A549 (cell line): Measurements from ENCODE around the gene NDC1. TPM values are rescaled to one million over a fixed set of nuclear protein-coding genes. Genes with fewer than 3 reads are reported as not detected.

Experiments used
- ATAC-seq, 2 experiments: fragments of 200-7000 bp in 1 of 2; fragments of >200 bp in 1 of 2; cut with Nextera tagmentation in 1 of 2; cut with Tn5 transposase in 1 of 2; 3 replicates each; pipeline versions ENCODE4 v1.8.0 to v1.9.1; 2018 to 2020; ENCODE audit warnings: mild to moderate bottlenecking in 1 of 2, moderate library complexity in 1 of 2
- CTCF ChIA-PET: fragments of 300-600 bp; sonication (Branson Sonifier 250); formaldehyde crosslinking; extraction: SDS; loops from one replicate; lab custom pipeline; 2021; ENCODE audit warnings: antibody characterized with exemption, inconsistent platforms; lab: Yijun Ruan, JAX
- POLR2A ChIA-PET: fragments of 350-600 bp; formaldehyde crosslinking; extraction: SDS; loops from one replicate; lab custom pipeline; 2021; ENCODE audit warnings: antibody characterized with exemption, inconsistent platforms; lab: Yijun Ruan, JAX
- DNase-seq, 2 experiments: peaks; one replicate each; pipeline versions ENCODE4 v3.0.0 to v3.0.0-alpha.2; 2011 to 2016; ENCODE audit warnings: low read depth in 1 of 2, low spot score in 1 of 2
- FAIRE-seq: peaks from 2 replicates; lab custom pipeline; 2011; peaks lifted over from hg19 to GRCh38; lab: Jason Lieb, UNC
- H3K27ac ChIP-seq, 2 experiments: fragments of >200 bp; sonication (Bioruptor Twin); formaldehyde crosslinking; 3 replicates each; pipeline ENCODE4 v1.5.1; 2016 to 2017
- H3K4me1 ChIP-seq: fragments of >200 bp; sonication (Bioruptor Twin); formaldehyde crosslinking; 3 replicates; pipeline ENCODE4 v1.6.1; 2016
- H3K4me2 ChIP-seq: fragments of >200 bp; sonication (Bioruptor Twin); formaldehyde crosslinking; 3 replicates; pipeline ENCODE4 v1.6.1; 2016
- H3K4me3 ChIP-seq: fragments of >200 bp; sonication (Bioruptor Twin); formaldehyde crosslinking; 3 replicates; pipeline ENCODE4 v1.5.1; 2016
- H3K9me3 ChIP-seq: fragments of >200 bp; sonication (Bioruptor Twin); formaldehyde crosslinking; 3 replicates; pipeline ENCODE4 v1.6.1; 2016
- CBX8 ChIP-seq: fragments of 200-600 bp; sonication (generic); IDR thresholded peaks from 2 replicates; pipeline ENCODE4 v1.6.1; 2016
- CEBPB ChIP-seq, 2 experiments: fragments of >200 bp in 1 of 2; sonication (Bioruptor Twin) in 1 of 2; formaldehyde crosslinking in 1 of 2; IDR thresholded peaks; 2 replicates each; pipeline ENCODE4 v1.6.1; 2012 to 2016
- CHD4 ChIP-seq: fragments of 200-600 bp; sonication (generic); IDR thresholded peaks from 2 replicates; pipeline ENCODE4 v1.6.1; 2016; ENCODE audit warnings: antibody characterized with exemption, mild to moderate bottlenecking, borderline replicate concordance
- E2F6 ChIP-seq: IDR thresholded peaks from 2 replicates; pipeline ENCODE4 v1.6.1; 2012; ENCODE audit warnings: low read depth, borderline replicate concordance
- HOXA7 ChIP-seq: fragments of 250-450 bp; sonication (Bioruptor Pico); IDR thresholded peaks from 2 replicates; pipeline ENCODE4 v1.5.0; 2020; ENCODE audit warnings: mild to moderate bottlenecking, moderate library complexity
- HOXB13 ChIP-seq: fragments of 250-450 bp; sonication (Bioruptor Pico); IDR thresholded peaks from 2 replicates; pipeline ENCODE4 v1.5.0; 2020; ENCODE audit warnings: low read depth, mild to moderate bottlenecking, moderate library complexity
- MAZ ChIP-seq: fragments of 150-350 bp; IDR thresholded peaks from 2 replicates; pipeline ENCODE4 v1.6.1; 2014; ENCODE audit warnings: antibody characterized with exemption, low read depth, low read length, borderline replicate concordance
- NPAS2 ChIP-seq: fragments of 250-450 bp; sonication (Bioruptor Pico); IDR thresholded peaks from 2 replicates; pipeline ENCODE4 v1.8.0; 2022; ENCODE audit warnings: mild to moderate bottlenecking, moderate library complexity, borderline replicate concordance
- POLR2AphosphoS2 ChIP-seq: conservative IDR thresholded peaks from 2 replicates; pipeline ENCODE4 v1.6.1; 2012; ENCODE audit warnings: low read length, improper control_type of control experiment, inconsistent platforms
- RAD21 ChIP-seq, 2 experiments: fragments of >200 bp in 1 of 2; sonication (Bioruptor Twin) in 1 of 2; formaldehyde crosslinking in 1 of 2; IDR thresholded peaks in 1 of 2; conservative IDR thresholded peaks in 1 of 2; 2 replicates in 1 of 2; 3 replicates in 1 of 2; pipeline ENCODE4 v1.6.1; 2012 to 2018; ENCODE audit warnings: inconsistent platforms in 1 of 2
- SMC3 ChIP-seq: fragments of >200 bp; sonication (Bioruptor Twin); formaldehyde crosslinking; IDR thresholded peaks from 3 replicates; pipeline ENCODE4 v1.6.1; 2018; ENCODE audit warnings: inconsistent platforms
- TFCP2L1 ChIP-seq: fragments of 250-450 bp; sonication (Bioruptor Pico); IDR thresholded peaks from 2 replicates; pipeline ENCODE4 v1.5.0; 2021; ENCODE audit warnings: mild to moderate bottlenecking
- ZSCAN20 ChIP-seq: fragments of 250-450 bp; sonication (Bioruptor Pico); IDR thresholded peaks from 2 replicates; pipeline ENCODE4 v1.8.0; 2022; ENCODE audit warnings: mild to moderate bottlenecking, moderate library complexity
- WGBS: methylation state at CpG from one replicate; pipeline ENCODE4 v1.1.6; 2017; ENCODE audit errors: missing lambda C conversion rate; 5-methylcytosine and 5-hydroxymethylcytosine counted together
- polyA plus RNA-seq, 4 experiments: library from polyadenylated mRNA; depleted of rRNA in 3 of 4; stranded (reverse); fragments of >200 nt; fragmentation: RNase III in 1 of 4; extraction: RNeasy Plus Mini Kit Qiagen cat#74134 plus additional on column Dnase treatment in 1 of 4; gene quantifications; 2 replicates in 3 of 4; 3 replicates in 1 of 4; pipeline ENCODE4 v1.2.3, GENCODE V29; 2011 to 2017
- TF ChIP-seq, protein P1 (sequence below): fragments of >200 bp; sonication (Bioruptor Twin); formaldehyde crosslinking; IDR thresholded peaks from 3 replicates; pipeline ENCODE4 v1.5.1; 2016

The NDC1 gene
- polyA plus RNA-seq, 2 of the 4 experiments (the other 2 are of a cell fraction) = 26.4 to 49.5 TPM

DNA sequence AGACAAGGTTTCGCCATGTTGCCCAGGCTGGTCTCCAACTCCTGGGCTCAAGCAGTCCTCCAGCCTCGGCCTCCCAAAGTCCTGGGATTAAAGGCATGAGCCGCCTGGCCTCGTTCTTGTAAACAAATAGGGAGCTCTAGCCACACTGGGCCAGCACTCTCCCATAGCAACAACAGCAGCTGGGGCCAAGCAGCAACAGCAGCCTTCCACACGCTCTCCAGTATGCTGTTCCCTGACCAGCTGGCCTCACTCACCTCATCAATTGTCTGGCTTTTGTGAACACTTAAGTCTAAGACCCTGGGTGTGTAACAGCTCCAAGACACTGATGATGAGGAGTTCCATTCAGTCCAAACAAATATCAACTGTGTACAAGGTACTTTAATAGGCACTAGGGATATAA is 82.2 kb downstream of the NDC1 start:
- Histone ChIP-seq H3K4me2 (no peak overlapping the region), H3K9me3 (no peaks in the 10 kb centered on the region), H3K4me1 (no peaks in the 10 kb centered on the region), H3K4me3 (no peak overlapping the region), H3K27ac (no peak overlapping the region)
- DNase-seq (no peak), ATAC-seq (no peak), FAIRE-seq (no peak)
- TF ChIP-seq, protein P1, sequence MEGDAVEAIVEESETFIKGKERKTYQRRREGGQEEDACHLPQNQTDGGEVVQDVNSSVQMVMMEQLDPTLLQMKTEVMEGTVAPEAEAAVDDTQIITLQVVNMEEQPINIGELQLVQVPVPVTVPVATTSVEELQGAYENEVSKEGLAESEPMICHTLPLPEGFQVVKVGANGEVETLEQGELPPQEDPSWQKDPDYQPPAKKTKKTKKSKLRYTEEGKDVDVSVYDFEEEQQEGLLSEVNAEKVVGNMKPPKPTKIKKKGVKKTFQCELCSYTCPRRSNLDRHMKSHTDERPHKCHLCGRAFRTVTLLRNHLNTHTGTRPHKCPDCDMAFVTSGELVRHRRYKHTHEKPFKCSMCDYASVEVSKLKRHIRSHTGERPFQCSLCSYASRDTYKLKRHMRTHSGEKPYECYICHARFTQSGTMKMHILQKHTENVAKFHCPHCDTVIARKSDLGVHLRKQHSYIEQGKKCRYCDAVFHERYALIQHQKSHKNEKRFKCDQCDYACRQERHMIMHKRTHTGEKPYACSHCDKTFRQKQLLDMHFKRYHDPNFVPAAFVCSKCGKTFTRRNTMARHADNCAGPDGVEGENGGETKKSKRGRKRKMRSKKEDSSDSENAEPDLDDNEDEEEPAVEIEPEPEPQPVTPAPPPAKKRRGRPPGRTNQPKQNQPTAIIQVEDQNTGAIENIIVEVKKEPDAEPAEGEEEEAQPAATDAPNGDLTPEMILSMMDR = no peak
- TF ChIP-seq MAZ (no peak), E2F6 (no peak), HOXB13 (CRISPR knock-in tag) (no peak), CBX8 (no peak), HOXA7 (CRISPR knock-in tag) (no peak)
- ChIA-PET CTCF (interaction anchor here (1.4 to 4.2 kb wide), 2 partner anchors 20 to 270 kb away, joined by 4 to 40 read pairs; no protein-coding TSS in a partner anchor), POLR2A (no interaction called here)
- 63% methylated on average over 5 of the region's 5 CpGs for WGBS

GRCh38 chr1:53754484-53755312 is 83.4 kb downstream of the NDC1 start:
- CTCF ChIA-PET = interaction anchor here (0.6 to 4.2 kb wide), 16 partner anchors 8 to 306 kb away, joined by 3 to 40 read pairs (median 3); no protein-coding TSS in a partner anchor
- H3K9me3 ChIP-seq = no peaks in the 10 kb centered on the region
- no peak overlapping the region for H3K4me2 ChIP-seq
- H3K27ac ChIP-seq = no peak overlapping the region
- TF ChIP-seq CEBPB (IDR thresholded peaks at IDR 0.05) (peak; percentile 8 to 40; a peak in 2 of 4 replicates), TFCP2L1 (CRISPR knock-in tag) (no peak), SMC3 (peak; percentile 66), RAD21 (conservative IDR thresholded peaks at IDR 0.05 in 1 of 2, IDR thresholded peaks at IDR 0.05 in 1 of 2) (peak; percentile 64 to 66), NPAS2 (no peak)
- TF ChIP-seq, protein P1 = peak; percentile 74; the same call in 2 of the 3 replicates
- no peak for FAIRE-seq
- 46% methylated on average over 6 of the region's 6 CpGs for WGBS
- DNase-seq = peak; percentile 39 to 48
- ATAC-seq = peak; percentile 81 to 85
- no peak overlapping the region for H3K4me3 ChIP-seq
- H3K4me1 ChIP-seq = no peaks in the 10 kb centered on the region
- POLR2A ChIA-PET = no interaction called here

DNA sequence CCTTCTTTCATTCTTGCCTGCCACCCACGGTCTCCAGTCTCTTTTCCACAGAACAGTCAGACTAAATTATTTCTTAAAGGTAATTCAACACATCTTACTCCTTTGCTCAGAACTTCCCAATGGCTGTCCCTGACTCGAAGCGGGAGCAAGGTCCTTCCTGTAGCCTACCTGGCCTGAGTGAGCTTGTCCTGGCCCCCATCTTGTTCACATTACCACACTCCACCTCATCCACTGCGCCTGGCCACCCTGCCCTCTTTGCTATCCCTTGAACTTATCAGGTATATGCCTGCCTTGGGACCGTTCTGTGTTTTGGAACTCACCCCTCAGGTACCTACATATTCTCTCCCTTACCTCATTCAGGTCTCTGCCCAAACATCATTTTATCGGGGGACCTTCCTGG is 85.8 kb downstream of the NDC1 start:
- TF ChIP-seq CHD4 = no peak
- TF ChIP-seq MAZ = no peak
- no peak for TF ChIP-seq POLR2AphosphoS2
- no peak for TF ChIP-seq ZSCAN20 (CRISPR knock-in tag)
- Histone ChIP-seq H3K27ac (no peak overlapping the region), H3K4me3 (no peak overlapping the region), H3K9me3 (no peaks in the 10 kb centered on the region), H3K4me2 (no peak overlapping the region), H3K4me1 (no peaks in the 10 kb centered on the region)
- 44% methylated on average over 6 of the region's 6 CpGs for WGBS
- DNase-seq (no peak), FAIRE-seq (no peak), ATAC-seq (no peak)
- ChIA-PET POLR2A (no interaction called here), CTCF (interaction anchor here (1.4 to 2.1 kb wide), 3 partner anchors 20 to 475 kb away, joined by 3 to 9 read pairs (median 4); no protein-coding TSS in a partner anchor)
